Adipocyte (in vitro differentiated cells): ENCODE data around the gene GPRIN1.

Experiments used
- DNase-seq: peaks from one replicate; pipeline ENCODE4 v3.0.0-alpha.2; 2015; ENCODE audit warnings: low read depth
- H3K27me3 ChIP-seq: replicated peaks from 2 replicates; pipeline ENCODE4 v1.7.0; 2013; ENCODE audit warnings: mild to moderate bottlenecking, low read length, moderate library complexity; ENCODE audit not compliant: control insufficient read depth, insufficient read depth
- H3K36me3 ChIP-seq: 2 replicates; pipeline ENCODE4 v1.7.0; 2013; ENCODE audit warnings: low read length, mild to moderate bottlenecking, moderate library complexity; ENCODE audit not compliant: control insufficient read depth, insufficient read depth, severe bottlenecking
- H3K4me1 ChIP-seq: 2 replicates; pipeline ENCODE4 v1.7.0; 2013; ENCODE audit warnings: mild to moderate bottlenecking, low read length, moderate library complexity; ENCODE audit not compliant: control insufficient read depth, insufficient read depth
- H3K4me3 ChIP-seq: 2 replicates; pipeline ENCODE4 v1.7.0; 2013; ENCODE audit warnings: mild to moderate bottlenecking, low read length, moderate library complexity
- H3K9ac ChIP-seq: 2 replicates; pipeline ENCODE4 v1.7.0; 2013; ENCODE audit warnings: mild to moderate bottlenecking, low read length, moderate library complexity
- H3K9me3 ChIP-seq: 2 replicates; pipeline ENCODE4 v1.7.0; 2013; ENCODE audit warnings: mild to moderate bottlenecking, low read length, moderate library complexity; ENCODE audit not compliant: control insufficient read depth

The GPRIN1 gene

DNA sequence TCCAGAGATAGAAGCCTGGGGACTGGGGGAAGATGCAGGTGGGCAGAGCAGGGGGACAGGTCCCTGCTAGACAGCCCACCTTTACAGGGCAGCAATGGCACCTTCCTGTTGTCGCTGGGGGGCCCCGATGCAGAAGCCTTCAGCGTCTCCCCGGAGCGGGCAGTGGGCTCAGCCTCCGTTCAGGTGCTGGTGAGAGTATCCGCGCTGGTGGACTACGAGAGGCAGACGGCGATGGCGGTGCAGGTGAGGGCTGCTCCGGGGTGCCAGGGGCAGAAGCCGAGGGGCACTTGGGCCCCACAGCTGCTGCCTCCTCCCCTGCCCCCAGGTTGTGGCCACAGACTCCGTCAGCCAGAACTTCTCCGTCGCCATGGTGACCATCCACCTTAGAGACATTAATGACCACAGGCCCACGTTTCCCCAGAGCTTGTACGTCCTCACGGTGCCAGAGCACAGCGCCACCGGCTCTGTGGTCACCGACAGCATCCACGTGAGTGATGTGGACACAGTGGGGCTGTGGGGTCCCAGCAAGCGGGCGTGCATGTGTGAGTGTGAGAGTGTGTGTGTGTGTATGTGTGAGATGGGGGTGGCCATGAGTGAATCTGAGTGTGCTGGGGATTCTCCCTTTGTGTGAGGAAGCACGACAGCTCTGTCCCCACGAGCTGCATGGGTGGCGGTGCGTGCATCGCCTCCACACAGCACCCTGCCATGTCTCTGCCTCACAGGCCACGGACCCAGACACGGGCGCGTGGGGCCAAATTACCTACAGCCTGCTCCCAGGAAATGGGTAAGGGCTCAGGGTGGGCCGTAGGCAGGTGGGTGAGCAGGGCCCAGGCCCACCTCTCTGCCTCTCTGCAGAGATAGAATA is 32.4 kb downstream of the GPRIN1 start:
- no peaks in the 10 kb centered on the region for H3K9me3 ChIP-seq
- no peaks in the 10 kb centered on the region for H3K4me1 ChIP-seq
- no peaks in the 10 kb centered on the region for H3K36me3 ChIP-seq
- H3K9ac ChIP-seq: no peak overlapping the region
- no peak overlapping the region for H3K4me3 ChIP-seq
- DNase-seq: no peak
- H3K27me3 ChIP-seq: peaks cover 28% of the 10 kb centered on the region

DNA sequence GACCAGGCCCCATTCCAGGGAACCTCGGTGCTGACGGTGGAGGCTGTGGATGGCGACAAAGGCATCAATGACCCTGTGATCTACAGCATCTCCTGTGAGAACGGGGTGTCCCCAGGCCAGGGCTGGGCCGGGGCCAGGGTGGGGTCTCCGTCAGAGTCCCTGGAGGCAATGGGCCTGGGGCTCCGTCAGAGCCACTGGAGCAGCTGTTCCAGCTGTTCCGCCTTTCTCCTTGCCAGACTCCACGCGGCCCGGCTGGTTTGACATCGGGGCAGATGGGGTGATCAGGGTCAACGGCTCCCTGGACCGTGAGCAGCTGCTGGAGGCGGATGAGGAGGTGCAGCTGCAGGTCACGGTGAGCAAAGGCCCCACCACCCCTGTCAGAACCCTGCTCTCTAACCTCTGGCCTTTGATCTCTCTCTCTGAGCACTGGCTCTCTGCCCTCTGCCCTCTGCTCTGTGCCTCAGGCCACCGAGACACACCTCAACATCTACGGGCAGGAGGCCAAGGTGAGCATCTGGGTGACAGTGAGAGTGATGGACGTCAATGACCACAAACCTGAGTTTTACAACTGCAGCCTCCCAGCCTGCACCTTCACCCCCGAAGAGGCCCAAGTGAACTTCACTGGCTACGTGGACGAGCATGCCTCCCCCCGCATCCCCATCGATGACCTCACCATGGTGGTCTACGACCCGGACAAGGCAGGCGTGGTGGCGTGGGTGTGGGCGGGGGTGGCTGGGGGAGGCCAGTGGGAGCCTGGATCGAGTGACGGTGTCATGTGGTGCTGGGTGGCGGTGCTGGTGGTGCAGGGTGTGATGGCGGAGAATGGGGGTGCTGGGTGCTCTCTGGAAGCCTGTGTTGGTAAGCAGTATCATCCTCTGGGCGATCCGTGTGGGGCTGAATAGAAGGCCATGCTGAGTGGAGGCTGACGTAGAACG is 34.2 kb downstream of the GPRIN1 start:
- Histone ChIP-seq H3K9me3 (no peaks in the 10 kb centered on the region), H3K4me3 (no peak overlapping the region), H3K27me3 (peaks cover 39% of the 10 kb centered on the region), H3K9ac (no peak overlapping the region), H3K36me3 (no peaks in the 10 kb centered on the region), H3K4me1 (no peaks in the 10 kb centered on the region)
- no peak for DNase-seq

DNA sequence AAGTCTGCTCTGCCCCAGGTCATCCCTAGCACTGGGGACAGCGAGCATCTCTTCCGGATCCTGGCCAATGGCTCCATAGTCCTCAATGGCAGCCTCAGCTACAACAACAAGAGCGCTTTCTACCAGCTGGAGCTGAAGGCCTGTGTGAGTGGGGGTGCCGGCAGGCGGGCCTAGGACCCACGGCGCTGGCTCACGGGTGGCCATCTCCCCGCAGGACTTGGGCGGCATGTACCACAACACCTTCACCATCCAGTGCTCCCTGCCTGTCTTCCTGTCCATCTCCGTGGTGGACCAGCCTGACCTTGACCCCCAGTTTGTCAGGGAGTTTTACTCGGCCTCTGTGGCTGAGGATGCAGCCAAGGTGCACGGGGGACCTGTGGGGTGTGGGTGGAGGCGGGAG is 34.9 kb downstream of the GPRIN1 start:
- no peak for DNase-seq
- Histone ChIP-seq H3K9ac (no peak overlapping the region), H3K4me1 (no peaks in the 10 kb centered on the region), H3K36me3 (no peaks in the 10 kb centered on the region), H3K9me3 (no peaks in the 10 kb centered on the region), H3K4me3 (no peak overlapping the region), H3K27me3 (peaks cover 39% of the 10 kb centered on the region)

DNA sequence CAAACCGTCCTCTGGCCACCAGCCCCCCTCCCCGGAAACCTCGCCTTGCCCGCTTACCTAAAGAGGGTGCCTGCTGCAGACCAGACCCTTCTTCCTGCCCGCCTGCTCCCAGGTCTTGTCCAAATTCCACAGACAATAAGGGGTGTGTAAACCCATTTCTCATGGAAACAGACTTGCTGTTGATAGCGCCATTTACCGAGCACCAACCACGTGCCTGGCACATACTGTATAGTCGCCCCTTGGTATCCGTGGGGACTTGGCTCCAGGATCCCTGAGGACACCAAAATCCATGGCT is 35.7 kb downstream of the GPRIN1 start:
- DNase-seq: no peak
- Histone ChIP-seq H3K4me1 (no peaks in the 10 kb centered on the region), H3K4me3 (no peak overlapping the region), H3K36me3 (no peaks in the 10 kb centered on the region), H3K9ac (no peak overlapping the region), H3K27me3 (peaks cover 39% of the 10 kb centered on the region), H3K9me3 (no peaks in the 10 kb centered on the region)

DNA sequence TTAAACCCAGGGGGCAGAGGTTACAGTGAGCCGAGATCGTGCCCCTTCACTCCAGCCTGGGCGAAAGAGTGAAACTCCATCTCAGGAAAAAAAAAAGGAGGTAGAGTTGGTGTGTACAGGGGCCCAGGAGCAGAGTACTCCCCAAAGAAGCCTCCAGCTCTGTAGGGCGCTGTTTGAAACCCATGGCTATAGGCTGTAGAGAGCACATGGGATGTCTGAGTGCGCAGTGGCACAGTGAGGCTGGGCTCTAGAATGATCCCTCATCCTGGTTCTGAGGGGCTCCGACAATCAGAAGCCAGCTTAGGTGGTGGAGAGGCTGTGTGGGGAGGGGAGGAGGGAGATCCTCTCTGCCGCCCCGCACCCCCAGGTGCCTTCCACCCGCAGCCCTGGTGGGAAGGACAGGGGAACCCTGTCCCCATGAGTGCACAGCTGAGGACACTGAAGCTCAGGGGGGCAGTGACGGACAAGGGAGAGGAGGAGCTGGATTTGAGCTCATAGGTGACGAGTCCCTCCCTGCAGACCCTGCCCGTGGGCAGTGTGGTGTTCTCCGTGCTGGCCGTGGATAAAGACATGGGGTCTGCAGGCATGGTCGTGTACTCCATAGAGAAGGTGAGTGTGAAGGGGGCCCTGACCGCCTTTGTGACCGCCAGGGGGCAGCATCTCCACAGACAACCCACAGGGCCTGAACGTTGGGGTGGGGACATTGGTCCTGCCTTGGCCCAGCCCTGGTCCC is 36.2 kb downstream of the GPRIN1 start:
- Histone ChIP-seq H3K4me1 (no peaks in the 10 kb centered on the region), H3K9ac (no peak overlapping the region), H3K36me3 (no peaks in the 10 kb centered on the region), H3K4me3 (no peak overlapping the region), H3K27me3 (peaks cover 39% of the 10 kb centered on the region), H3K9me3 (no peaks in the 10 kb centered on the region)
- peak; percentile 80 for DNase-seq

DNA sequence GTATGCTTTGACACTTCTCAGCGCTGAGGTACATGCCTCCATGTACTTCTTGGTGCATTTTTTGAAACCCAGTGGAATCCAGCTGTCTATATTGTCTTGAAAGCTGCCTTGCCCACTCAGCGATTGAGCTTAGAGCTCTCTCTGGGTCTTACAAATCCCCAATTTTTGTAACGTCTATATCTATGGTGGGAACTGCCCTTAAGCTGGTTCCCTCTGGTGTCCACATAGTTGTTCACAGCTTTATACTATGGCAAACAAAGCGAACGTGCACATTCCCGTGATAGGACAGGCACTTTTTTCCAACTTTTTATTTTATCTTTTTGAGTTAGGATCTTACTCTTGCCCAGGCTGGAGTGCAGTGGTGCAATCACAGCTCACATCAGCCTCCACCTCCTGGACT is 39.9 kb downstream of the GPRIN1 start:
- Histone ChIP-seq H3K36me3 (no peaks in the 10 kb centered on the region), H3K9ac (no peak overlapping the region), H3K27me3 (peaks cover 48% of the 10 kb centered on the region), H3K4me1 (no peaks in the 10 kb centered on the region), H3K4me3 (no peak overlapping the region), H3K9me3 (peaks cover 5% of the 10 kb centered on the region)
- no peak for DNase-seq

DNA sequence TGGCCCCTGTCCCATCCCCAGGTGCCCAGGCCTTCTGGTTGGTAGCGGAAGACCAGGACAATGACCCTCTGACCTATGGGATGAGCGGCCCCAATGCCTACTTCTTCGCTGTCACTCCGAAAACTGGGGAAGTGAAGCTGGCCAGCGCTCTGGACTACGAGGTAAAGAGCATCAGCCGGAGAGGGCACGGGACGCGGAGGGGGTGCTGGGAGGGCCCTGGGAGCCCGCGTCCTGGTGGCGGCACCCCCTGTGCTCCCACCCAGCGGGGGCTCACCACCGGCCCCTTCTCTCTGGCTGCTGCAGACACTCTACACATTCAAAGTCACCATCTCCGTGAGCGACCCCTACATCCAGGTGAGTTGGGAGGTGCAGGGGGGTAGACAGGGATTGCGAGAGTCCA is 41.3 kb downstream of the GPRIN1 start:
- no peak for DNase-seq
- peaks cover 5% of the 10 kb centered on the region for H3K9me3 ChIP-seq
- peaks cover 37% of the 10 kb centered on the region for H3K27me3 ChIP-seq
- no peaks in the 10 kb centered on the region for H3K4me1 ChIP-seq
- H3K4me3 ChIP-seq: no peak overlapping the region
- H3K9ac ChIP-seq: no peak overlapping the region
- H3K36me3 ChIP-seq: no peaks in the 10 kb centered on the region

DNA sequence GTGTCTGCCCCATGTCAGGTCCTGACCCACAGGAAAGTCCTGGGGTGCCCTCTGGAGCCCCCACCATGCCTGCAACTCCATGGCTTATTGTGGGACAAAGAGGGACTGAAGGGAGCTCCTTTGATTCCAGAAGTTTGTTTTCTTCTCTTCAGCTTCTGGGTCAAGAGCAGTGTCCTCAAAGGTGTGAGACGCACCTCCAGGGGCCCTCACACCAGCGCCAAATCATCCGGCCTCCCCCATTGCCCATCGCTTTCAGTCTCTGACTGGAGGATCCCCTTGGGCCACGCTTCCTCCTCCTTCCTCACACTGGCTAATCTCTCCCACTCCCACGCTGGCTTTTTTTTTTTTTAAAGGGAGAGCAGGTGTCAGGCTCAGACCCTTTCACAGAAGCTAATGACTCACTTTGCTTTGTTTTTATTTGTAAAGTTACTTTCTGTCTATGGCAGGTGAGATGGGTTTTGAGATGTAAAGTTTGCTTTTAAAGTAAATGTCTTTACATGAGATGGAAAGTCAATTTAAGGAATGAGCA is 44.1 kb downstream of the GPRIN1 start:
- H3K4me3 ChIP-seq: no peak overlapping the region
- no peaks in the 10 kb centered on the region for H3K4me1 ChIP-seq
- H3K9ac ChIP-seq: no peak overlapping the region
- H3K27me3 ChIP-seq: peaks cover 28% of the 10 kb centered on the region
- DNase-seq: no peak
- peaks cover 5% of the 10 kb centered on the region for H3K9me3 ChIP-seq
- no peaks in the 10 kb centered on the region for H3K36me3 ChIP-seq

DNA sequence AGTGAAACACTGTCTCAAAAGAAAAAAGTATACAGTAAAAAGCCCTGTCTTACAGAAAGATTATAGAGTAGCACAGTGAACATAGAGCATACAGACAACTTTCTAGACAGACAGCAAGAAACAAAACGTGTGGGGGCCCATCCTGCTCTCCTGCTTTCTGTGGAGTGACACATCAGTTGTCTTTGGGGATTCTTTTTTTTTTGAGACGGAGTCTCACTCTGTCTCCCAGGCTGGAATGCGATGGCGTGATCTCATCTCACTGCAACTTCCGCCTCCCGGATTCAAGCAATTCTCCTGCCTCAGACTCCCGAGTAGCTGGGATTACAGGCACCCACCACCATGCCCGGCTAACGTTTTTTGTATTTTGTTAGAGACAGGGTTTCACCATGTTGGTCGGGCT is 46.0 kb downstream of the GPRIN1 start:
- no peak for DNase-seq
- no peaks in the 10 kb centered on the region for H3K4me1 ChIP-seq
- H3K9me3 ChIP-seq: peaks cover 6% of the 10 kb centered on the region
- no peaks in the 10 kb centered on the region for H3K36me3 ChIP-seq
- peaks cover 31% of the 10 kb centered on the region for H3K27me3 ChIP-seq
- H3K4me3 ChIP-seq: no peak overlapping the region
- H3K9ac ChIP-seq: no peak overlapping the region

DNA sequence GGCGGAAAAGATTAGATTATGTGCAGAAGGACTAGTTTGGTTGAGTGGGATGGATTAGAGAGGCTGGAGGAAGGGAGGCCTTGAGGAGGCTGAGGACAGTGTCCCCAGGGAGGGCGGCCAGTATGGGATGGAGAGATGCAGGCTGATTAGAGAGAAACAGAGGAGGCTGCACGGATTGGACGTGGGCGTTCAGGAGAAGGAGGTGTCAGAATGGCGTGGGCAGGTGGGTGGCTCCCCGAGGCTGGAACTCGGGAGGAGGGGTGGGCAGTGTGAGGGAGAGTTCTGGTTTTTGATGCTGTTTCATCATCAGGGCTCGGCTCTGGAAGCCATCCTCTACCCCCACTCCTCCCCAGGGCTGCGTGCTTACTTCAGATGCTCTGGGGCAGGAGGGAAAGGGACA is 47.8 kb downstream of the GPRIN1 start:
- Histone ChIP-seq H3K36me3 (no peaks in the 10 kb centered on the region), H3K4me3 (no peak overlapping the region), H3K9ac (no peak overlapping the region), H3K9me3 (peaks cover 9% of the 10 kb centered on the region), H3K27me3 (peaks cover 27% of the 10 kb centered on the region), H3K4me1 (no peaks in the 10 kb centered on the region)
- no peak for DNase-seq

DNA sequence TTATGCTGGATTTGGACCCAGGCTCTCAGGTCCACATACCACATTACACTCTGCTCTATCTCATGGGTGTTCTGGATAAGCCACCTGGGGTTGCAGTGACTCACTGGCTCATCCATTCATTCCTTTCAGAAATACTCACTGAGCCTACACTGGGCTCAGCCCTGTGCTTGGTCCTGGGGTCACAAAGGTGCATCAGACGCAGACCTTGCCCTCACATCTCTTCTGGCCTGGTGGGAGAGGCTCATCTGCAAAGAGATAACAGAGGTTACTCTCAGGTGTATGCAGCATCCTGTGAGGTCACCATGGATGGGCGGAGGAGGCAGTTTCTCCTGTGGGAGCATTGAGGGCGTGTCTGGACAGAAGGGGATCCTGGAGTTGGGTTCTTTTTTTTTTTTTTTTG is 48.7 kb downstream of the GPRIN1 start:
- no peak for DNase-seq
- Histone ChIP-seq H3K4me1 (no peaks in the 10 kb centered on the region), H3K36me3 (no peaks in the 10 kb centered on the region), H3K4me3 (no peak overlapping the region), H3K9ac (no peak overlapping the region), H3K9me3 (peaks cover 4% of the 10 kb centered on the region), H3K27me3 (peaks cover 20% of the 10 kb centered on the region)
